Spleen (tissue), 11 donors: ENCODE results near the gene TEX101. TPM values are rescaled to one million over a fixed set of nuclear protein-coding genes. Genes with fewer than 3 reads are reported as not detected.

Experiments
- DNase-seq: peaks from one replicate; pipeline ENCODE4 v3.0.0-alpha.2; 2020
- H3K27ac ChIP-seq, 8 donors: fragments of 200-600 bp; sonication (generic) in 7 of 8; 1 replicate in 4 of 8; 2 replicates in 4 of 8; pipeline versions ENCODE4 v1.5.0 to v1.8.0; 2016 to 2021; ENCODE audit warnings: inconsistent platforms in 4 of 8, mild to moderate bottlenecking in 4 of 8, moderate library complexity in 1 of 8
- H3K27me3 ChIP-seq, 7 donors: fragments of 200-600 bp; sonication (generic) in 6 of 7; replicated peaks in 1 of 7; 1 replicate in 4 of 7; 2 replicates in 3 of 7; pipeline versions ENCODE4 v1.5.0 to v1.8.0; 2016 to 2021; ENCODE audit warnings: inconsistent platforms in 3 of 7, mild to moderate bottlenecking in 1 of 7
- H3K36me3 ChIP-seq, 6 donors: fragments of 200-600 bp; sonication (generic) in 5 of 6; 1 replicate in 4 of 6; 2 replicates in 2 of 6; pipeline versions ENCODE4 v1.5.0 to v1.8.0; 2016 to 2021; ENCODE audit warnings: inconsistent platforms in 2 of 6
- H3K4me1 ChIP-seq, 6 donors: fragments of 200-600 bp; sonication (generic) in 5 of 6; 1 replicate in 3 of 6; 2 replicates in 3 of 6; pipeline versions ENCODE4 v1.5.0 to v1.8.0; 2016 to 2021; ENCODE audit warnings: inconsistent platforms in 3 of 6
- H3K4me3 ChIP-seq, 8 donors: fragments of 200-600 bp; sonication (generic) in 7 of 8; 1 replicate in 4 of 8; 2 replicates in 4 of 8; pipeline versions ENCODE4 v1.5.0 to v1.8.0; 2016 to 2021; ENCODE audit warnings: inconsistent platforms in 4 of 8, mild to moderate bottlenecking in 4 of 8, moderate library complexity in 2 of 8
- H3K9me3 ChIP-seq, 8 donors: fragments of 200-600 bp; sonication (generic) in 7 of 8; 1 replicate in 4 of 8; 2 replicates in 4 of 8; pipeline versions ENCODE4 v1.5.0 to v1.8.0; 2016 to 2021; ENCODE audit warnings: inconsistent platforms in 4 of 8
- POLR2A ChIP-seq, 3 donors: fragments of 450-650 bp; IDR thresholded peaks; one replicate each; pipeline ENCODE4 v1.5.1; 2017; ENCODE audit warnings: antibody characterized with exemption in 3 of 3, mild to moderate bottlenecking in 1 of 3
- POLR2AphosphoS5 ChIP-seq, 3 donors: sonication (generic); formaldehyde crosslinking; IDR thresholded peaks; one replicate each; pipeline ENCODE4 v1.5.1; 2017; ENCODE audit warnings: antibody characterized with exemption in 3 of 3
- WGBS, 5 donors: extraction: QIAGEN DNeasy Blood & Tissue Kit in 3 of 5; methylation state at CpG; one replicate each; pipeline versions ENCODE4 v1.1.5 to v1.1.7; 2013 to 2018; 5-methylcytosine and 5-hydroxymethylcytosine counted together
- intact Hi-C: fragments of 100-400 bp; cut with DNase I; formaldehyde crosslinking; loops from one replicate; pipeline ENCODE4 v1.15.0; 2023; ENCODE audit warnings: low total_unique reads
- polyA plus RNA-seq, 3 donors: library from polyadenylated mRNA; stranded (reverse); fragments of 200-250 nt; gene quantifications; one replicate each; pipeline ENCODE4 v1.2.1, GENCODE V29; 2013
- total RNA-seq, 7 donors: library from RNA; depleted of rRNA in 3 of 7; stranded (reverse); fragments of >200 nt in 3 of 7; fragmentation: NEBNext Ultra II Directional in 4 of 7; extraction: Animal tissue kit (Norgen Biotek cat#: 25700) in 4 of 7; gene quantifications; one replicate each; pipeline versions ENCODE4 v1.1.0 to v1.2.1, GENCODE V29; 2016 to 2021
- TF ChIP-seq, protein P1 (sequence below), 11 experiments: fragments of 200-600 bp in 7 of 11; fragments of 450-650 bp in 4 of 11; sonication (generic) in 4 of 11; IDR thresholded peaks in 8 of 11; conservative IDR thresholded peaks in 3 of 11; 1 replicate in 7 of 11; 2 replicates in 4 of 11; pipeline versions ENCODE4 v1.4.0 to v1.8.0; 2016 to 2021; ENCODE audit warnings: antibody characterized with exemption in 11 of 11, inconsistent platforms in 4 of 11, mild to moderate bottlenecking in 1 of 11
- donor health status: healthy with polysubstance abuse.
- donor health status: DM: no; HTN: no; CAD: no; lungs with moderate emphysema.
- donor health status: DM: no; HTN: no; CAD: no.
- donor health status: Bipolar disorder and iron deficiency.
- donor health status: healthy.
- donor health status: DM: no; HTN: no; CAD: no.
- donor health status: DM: yes; HTN: yes; CAD: no.

TEX101 gene
- total and polyA plus RNA-seq, 10 donors: not detected

GRCh38 chr19:43423779-43424178, 9.1 kb downstream of the TEX101 start:
- no peak overlapping the region for H3K27ac ChIP-seq
- peaks cover 0 to 11% (median 0%) of the 10 kb centered on the region in 6 donors for H3K4me1 ChIP-seq
- no peak for DNase-seq
- 87 to 94% (median 89%) methylated on average over 5 of the region's 5 CpGs for WGBS, 5 donors
- TF ChIP-seq, protein P1, sequence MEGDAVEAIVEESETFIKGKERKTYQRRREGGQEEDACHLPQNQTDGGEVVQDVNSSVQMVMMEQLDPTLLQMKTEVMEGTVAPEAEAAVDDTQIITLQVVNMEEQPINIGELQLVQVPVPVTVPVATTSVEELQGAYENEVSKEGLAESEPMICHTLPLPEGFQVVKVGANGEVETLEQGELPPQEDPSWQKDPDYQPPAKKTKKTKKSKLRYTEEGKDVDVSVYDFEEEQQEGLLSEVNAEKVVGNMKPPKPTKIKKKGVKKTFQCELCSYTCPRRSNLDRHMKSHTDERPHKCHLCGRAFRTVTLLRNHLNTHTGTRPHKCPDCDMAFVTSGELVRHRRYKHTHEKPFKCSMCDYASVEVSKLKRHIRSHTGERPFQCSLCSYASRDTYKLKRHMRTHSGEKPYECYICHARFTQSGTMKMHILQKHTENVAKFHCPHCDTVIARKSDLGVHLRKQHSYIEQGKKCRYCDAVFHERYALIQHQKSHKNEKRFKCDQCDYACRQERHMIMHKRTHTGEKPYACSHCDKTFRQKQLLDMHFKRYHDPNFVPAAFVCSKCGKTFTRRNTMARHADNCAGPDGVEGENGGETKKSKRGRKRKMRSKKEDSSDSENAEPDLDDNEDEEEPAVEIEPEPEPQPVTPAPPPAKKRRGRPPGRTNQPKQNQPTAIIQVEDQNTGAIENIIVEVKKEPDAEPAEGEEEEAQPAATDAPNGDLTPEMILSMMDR (IDR thresholded peaks at IDR 0.05 in 8 of 11, conservative IDR thresholded peaks at IDR 0.05 in 3 of 11): no peak
- TF ChIP-seq POLR2A (IDR thresholded peaks at IDR 0.05) (no peak), POLR2AphosphoS5 (IDR thresholded peaks at IDR 0.05) (no peak)
- intact Hi-C loops: no loop called here
- H3K4me3 ChIP-seq: no peak overlapping the region
- H3K36me3 ChIP-seq: no peaks in the 10 kb centered on the region
- no peaks in the 10 kb centered on the region for H3K27me3 ChIP-seq
- no peaks in the 10 kb centered on the region for H3K9me3 ChIP-seq

- Histone ChIP-seq H3K9me3 (no peaks in the 10 kb centered on the region), H3K4me1 (peaks cover 0 to 11% (median 2%) of the 10 kb centered on the region in 6 donors), H3K4me3 (no peak overlapping the region), H3K27ac (peak overlapping the region in 2 of 8 donors; percentile 4 to 37), H3K36me3 (no peaks in the 10 kb centered on the region), H3K27me3 (no peaks in the 10 kb centered on the region)
- no peak for DNase-seq
- TF ChIP-seq, protein P1 (IDR thresholded peaks at IDR 0.05 in 8 of 11, conservative IDR thresholded peaks at IDR 0.05 in 3 of 11): peak in 4 of 11 experiments; percentile 10 to 35 (median 14)
- no peak for TF ChIP-seq POLR2AphosphoS5 (IDR thresholded peaks at IDR 0.05)
- WGBS, 5 donors: 25 to 36% (median 33%) methylated on average over 8 of the region's 8 CpGs
- intact Hi-C loops: no loop called here
These were observed 11.1 kb downstream of the TEX101 start for GRCh38 chr19:43425567-43426392.

- no peak overlapping the region for H3K27ac ChIP-seq
- intact Hi-C loops: no loop called here
- no peak for DNase-seq
- H3K9me3 ChIP-seq: no peaks in the 10 kb centered on the region
- H3K4me3 ChIP-seq: no peak overlapping the region
- H3K27me3 ChIP-seq: no peaks in the 10 kb centered on the region
- no peaks in the 10 kb centered on the region for H3K36me3 ChIP-seq
- TF ChIP-seq POLR2A (IDR thresholded peaks at IDR 0.05) (no peak), POLR2AphosphoS5 (IDR thresholded peaks at IDR 0.05) (no peak)
- TF ChIP-seq, protein P1 (IDR thresholded peaks at IDR 0.05 in 8 of 11, conservative IDR thresholded peaks at IDR 0.05 in 3 of 11): no peak
- 83 to 94% (median 87%) methylated on average over 7 of the region's 7 CpGs for WGBS, 5 donors
- peaks cover 0 to 17% (median 6%) of the 10 kb centered on the region in 6 donors for H3K4me1 ChIP-seq
These were observed 14.7 kb downstream of the TEX101 start for GRCh38 chr19:43429395-43429794.

- Histone ChIP-seq H3K9me3 (no peaks in the 10 kb centered on the region), H3K27me3 (no peaks in the 10 kb centered on the region), H3K27ac (peak overlapping the region in 2 of 8 donors; percentile 30 to 38), H3K4me1 (peaks cover 0 to 16% (median 6%) of the 10 kb centered on the region in 6 donors), H3K36me3 (no peaks in the 10 kb centered on the region), H3K4me3 (no peak overlapping the region)
- no peak for DNase-seq
- TF ChIP-seq, protein P1 (IDR thresholded peaks at IDR 0.05 in 8 of 11, conservative IDR thresholded peaks at IDR 0.05 in 3 of 11): no peak
- TF ChIP-seq POLR2AphosphoS5 (IDR thresholded peaks at IDR 0.05) (no peak), POLR2A (IDR thresholded peaks at IDR 0.05) (no peak)
- WGBS, 5 donors: 48 to 74% (median 70%) methylated on average over 6 of the region's 6 CpGs
- intact Hi-C loops: no loop called here
These were observed 15.5 kb downstream of the TEX101 start for GRCh38 chr19:43430142-43430710.
